Esophagus muscularis mucosa (tissue), 4 donors: Measurements from ENCODE around the gene MND1. TPM values are rescaled to one million over a fixed set of nuclear protein-coding genes. Genes with fewer than 3 reads are reported as not detected.
"Not testable (repeated sequence)": the region's sequence is repeated elsewhere in the genome, so short reads cannot be mapped to it uniquely, and the experiment has no call there.

Experiments used
- DNase-seq: peaks from one replicate; pipeline ENCODE4 v3.0.0-alpha.2; 2017; ENCODE audit errors: extremely low spot score
- H3K27ac ChIP-seq, 4 donors: fragments of 200-600 bp; sonication (generic); replicated peaks in 1 of 4; 1 replicate in 3 of 4; 2 replicates in 1 of 4; pipeline ENCODE4 v1.5.1; 2016 to 2019; ENCODE audit warnings: mild to moderate bottlenecking in 1 of 4
- H3K27me3 ChIP-seq, 4 donors: fragments of 200-600 bp; sonication (generic); one replicate each; pipeline versions ENCODE4 v1.5.1 to v1.6.0; 2016 to 2019
- H3K36me3 ChIP-seq, 4 donors: fragments of 200-600 bp; sonication (generic); one replicate each; pipeline ENCODE4 v1.5.1; 2016 to 2019
- H3K4me1 ChIP-seq, 4 donors: fragments of 200-600 bp; sonication (generic); one replicate each; pipeline ENCODE4 v1.5.1; 2016 to 2019
- H3K4me3 ChIP-seq, 4 donors: fragments of 200-600 bp; sonication (generic); 1 replicate in 2 of 4; 2 replicates in 2 of 4; pipeline ENCODE4 v1.5.1; 2016 to 2019; ENCODE audit warnings: mild to moderate bottlenecking in 4 of 4, moderate library complexity in 1 of 4
- H3K9me3 ChIP-seq, 4 donors: fragments of 200-600 bp; sonication (generic); 1 replicate in 3 of 4; 2 replicates in 1 of 4; pipeline ENCODE4 v1.5.1; 2016 to 2019
- CTCF ChIP-seq, 3 experiments: fragments of 200-600 bp in 2 of 3; fragments of 450-650 bp in 1 of 3; sonication (generic) in 2 of 3; IDR thresholded peaks; one replicate each; pipeline ENCODE4 v1.5.1; 2017 to 2019; ENCODE audit warnings: antibody characterized with exemption in 3 of 3, mild to moderate bottlenecking in 2 of 3, moderate library complexity in 1 of 3
- EP300 ChIP-seq: sonication (generic); formaldehyde crosslinking; IDR thresholded peaks from one replicate; pipeline ENCODE4 v1.6.1; 2017; ENCODE audit warnings: antibody characterized with exemption
- POLR2A ChIP-seq: fragments of 450-650 bp; IDR thresholded peaks from one replicate; pipeline ENCODE4 v1.6.1; 2017; ENCODE audit warnings: antibody characterized with exemption, moderate library complexity, mild to moderate bottlenecking, low read depth
- POLR2AphosphoS5 ChIP-seq, 2 donors: sonication (generic); formaldehyde crosslinking; IDR thresholded peaks; one replicate each; pipeline ENCODE4 v1.6.1; 2017; ENCODE audit warnings: antibody characterized with exemption in 2 of 2
- WGBS: methylation state at CpG from one replicate; pipeline ENCODE4 v1.1.5; 2018; 5-methylcytosine and 5-hydroxymethylcytosine counted together
- intact Hi-C: fragments of 100-400 bp; cut with DNase I; formaldehyde crosslinking; loops from one replicate; pipeline ENCODE4 v1.15.1; 2023
- total RNA-seq, 4 donors: library from RNA; depleted of rRNA; stranded (reverse); fragments of >200 nt; gene quantifications; one replicate each; pipeline versions ENCODE4 v1.1.0 to v1.2.1, GENCODE V29; 2016

MND1 gene
- total RNA-seq, 4 donors from 2014 or later = 0.99 TPM; not detected in 3

- H3K27ac ChIP-seq = no peak overlapping the region
- no peak for DNase-seq
- 88% methylated on average over 5 of the region's 5 CpGs for WGBS
- no peaks in the 10 kb centered on the region for H3K27me3 ChIP-seq
- no peaks in the 10 kb centered on the region for H3K36me3 ChIP-seq
- TF ChIP-seq POLR2AphosphoS5 (IDR thresholded peaks at IDR 0.05) (no peak), POLR2A (no peak), EP300 (no peak), CTCF (IDR thresholded peaks at IDR 0.05) (no peak)
- H3K4me1 ChIP-seq = peaks cover 6 to 17% (median 10%) of the 10 kb centered on the region in 4 donors
- intact Hi-C loops = no loop called here
- H3K9me3 ChIP-seq = no peaks in the 10 kb centered on the region
- H3K4me3 ChIP-seq = no peak overlapping the region
Measured at GRCh38 chr4:153450544-153450917, 106.0 kb downstream of the MND1 start.

GRCh38 chr4:153451145-153451544, 106.7 kb downstream of the MND1 start:
- H3K9me3 ChIP-seq, DNase-seq, H3K27me3 ChIP-seq, H3K27ac ChIP-seq, intact Hi-C loops, H3K36me3 ChIP-seq, H3K4me3 ChIP-seq: not testable (repeated sequence)
- peaks cover 6 to 17% (median 10%) of the 10 kb centered on the region in 4 donors for H3K4me1 ChIP-seq
- 94% methylated on average over 7 of the region's 13 CpGs for WGBS

GRCh38 chr4:153451911-153452657, 107.6 kb downstream of the MND1 start:
- H3K36me3 ChIP-seq = no peaks in the 10 kb centered on the region
- WGBS = 94% methylated on average over 26 of the region's 27 CpGs
- H3K27me3 ChIP-seq = no peaks in the 10 kb centered on the region
- H3K9me3 ChIP-seq = no peaks in the 10 kb centered on the region
- no peak for DNase-seq
- H3K4me1 ChIP-seq = peaks cover 6 to 17% (median 10%) of the 10 kb centered on the region in 4 donors
- no peak overlapping the region for H3K4me3 ChIP-seq
- intact Hi-C loops = no loop called here
- H3K27ac ChIP-seq = no peak overlapping the region
- no peak for TF ChIP-seq POLR2AphosphoS5 (IDR thresholded peaks at IDR 0.05)
- TF ChIP-seq EP300 = no peak
- no peak for TF ChIP-seq POLR2A
- no peak for TF ChIP-seq CTCF (IDR thresholded peaks at IDR 0.05)

- no peaks in the 10 kb centered on the region for H3K27me3 ChIP-seq
- H3K9me3 ChIP-seq = no peaks in the 10 kb centered on the region
- no peak for TF ChIP-seq CTCF (IDR thresholded peaks at IDR 0.05)
- no peak for TF ChIP-seq POLR2A
- TF ChIP-seq POLR2AphosphoS5 (IDR thresholded peaks at IDR 0.05) = no peak
- TF ChIP-seq EP300 = no peak
- intact Hi-C loops = no loop called here
- 92% methylated on average over 4 of the region's 4 CpGs for WGBS
- no peak for DNase-seq
- no peak overlapping the region for H3K4me3 ChIP-seq
- no peak overlapping the region for H3K27ac ChIP-seq
- peaks cover 6 to 10% (median 9%) of the 10 kb centered on the region in 4 donors for H3K4me1 ChIP-seq
- H3K36me3 ChIP-seq = no peaks in the 10 kb centered on the region
Measured at GRCh38 chr4:153452658-153453378, 108.3 kb downstream of the MND1 start.

GRCh38 chr4:153453402-153453801, 108.9 kb downstream of the MND1 start:
- Histone ChIP-seq H3K27me3 (no peaks in the 10 kb centered on the region), H3K4me3 (no peak overlapping the region), H3K27ac (no peak overlapping the region), H3K4me1 (peaks cover 3 to 6% (median 3%) of the 10 kb centered on the region in 4 donors), H3K36me3 (no peaks in the 10 kb centered on the region), H3K9me3 (no peaks in the 10 kb centered on the region)
- TF ChIP-seq POLR2AphosphoS5 (IDR thresholded peaks at IDR 0.05) (no peak), POLR2A (no peak), CTCF (IDR thresholded peaks at IDR 0.05) (no peak), EP300 (no peak)
- DNase-seq = no peak
- WGBS = 94% methylated on average over 8 of the region's 8 CpGs
- intact Hi-C loops = no loop called here
